Measurements from ENCODE around the gene C3orf18. TPM values are rescaled to one million over a fixed set of nuclear protein-coding genes. Genes with fewer than 3 reads are reported as not detected.

Gene C3orf18
- total and polyA plus RNA-seq, 2 experiments from 2014 or later: 2.4 to 7.7 TPM

DNA sequence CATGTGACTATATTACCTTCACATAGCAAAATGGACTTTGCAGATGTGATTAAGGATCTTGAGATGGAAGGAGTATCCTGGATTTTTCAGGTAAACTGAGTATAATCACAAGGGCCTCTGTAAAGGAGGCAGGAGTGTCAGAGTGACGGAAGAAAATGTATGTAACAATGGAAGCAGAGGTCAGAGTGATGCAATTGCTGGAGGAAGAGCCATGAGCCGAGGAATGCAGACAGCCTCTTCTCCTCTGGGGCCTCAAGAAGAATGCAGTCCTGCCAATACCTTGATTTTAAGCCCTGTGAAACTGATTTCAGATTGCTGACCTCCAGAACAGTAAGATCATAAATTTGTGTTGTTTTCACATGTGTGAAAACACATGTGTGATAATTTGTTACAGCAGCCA, 16.8 kb upstream of the C3orf18 start:
- H3K27me3 Mint-ChIP-seq (ENCODE audit: insufficient read depth, low read depth, poor library complexity): no peaks in the 10 kb centered on the region
- no peaks in the 10 kb centered on the region; the same call in 1 of the 2 replicates for H4K20me1 ChIP-seq (replicated peaks; ENCODE audit: insufficient read depth)
- no peaks in the 10 kb centered on the region for H3K4me1 ChIP-seq (ENCODE audit: insufficient read depth)
- no peak overlapping the region; the same call in 2 of the 3 replicates for H3K4me3 Mint-ChIP-seq
- no peak overlapping the region for H3K4me3 ChIP-seq
- peaks cover 6% of the 10 kb centered on the region for H3K4me1 Mint-ChIP-seq
- TF ChIP-seq, protein P1, sequence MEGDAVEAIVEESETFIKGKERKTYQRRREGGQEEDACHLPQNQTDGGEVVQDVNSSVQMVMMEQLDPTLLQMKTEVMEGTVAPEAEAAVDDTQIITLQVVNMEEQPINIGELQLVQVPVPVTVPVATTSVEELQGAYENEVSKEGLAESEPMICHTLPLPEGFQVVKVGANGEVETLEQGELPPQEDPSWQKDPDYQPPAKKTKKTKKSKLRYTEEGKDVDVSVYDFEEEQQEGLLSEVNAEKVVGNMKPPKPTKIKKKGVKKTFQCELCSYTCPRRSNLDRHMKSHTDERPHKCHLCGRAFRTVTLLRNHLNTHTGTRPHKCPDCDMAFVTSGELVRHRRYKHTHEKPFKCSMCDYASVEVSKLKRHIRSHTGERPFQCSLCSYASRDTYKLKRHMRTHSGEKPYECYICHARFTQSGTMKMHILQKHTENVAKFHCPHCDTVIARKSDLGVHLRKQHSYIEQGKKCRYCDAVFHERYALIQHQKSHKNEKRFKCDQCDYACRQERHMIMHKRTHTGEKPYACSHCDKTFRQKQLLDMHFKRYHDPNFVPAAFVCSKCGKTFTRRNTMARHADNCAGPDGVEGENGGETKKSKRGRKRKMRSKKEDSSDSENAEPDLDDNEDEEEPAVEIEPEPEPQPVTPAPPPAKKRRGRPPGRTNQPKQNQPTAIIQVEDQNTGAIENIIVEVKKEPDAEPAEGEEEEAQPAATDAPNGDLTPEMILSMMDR (conservative IDR thresholded peaks at IDR 0.05; ENCODE audit: low read depth in 2 of 2): no peak
- TF ChIP-seq CREB1 (CRISPR knock-in tag; IDR thresholded peaks at IDR 0.05; ENCODE audit: low read depth): no peak
- no peak for TF ChIP-seq STAT1 (IDR thresholded peaks at IDR 0.05; ENCODE audit: unreplicated experiment)
- TF ChIP-seq ZNF114 (CRISPR knock-in tag; IDR thresholded peaks at IDR 0.05): no peak
- TF ChIP-seq NANOG (IDR thresholded peaks at IDR 0.05; ENCODE audit: borderline replicate concordance): no peak
- H2AFZ ChIP-seq: no peak overlapping the region
- no peaks in the 10 kb centered on the region for H3K36me3 ChIP-seq (ENCODE audit: insufficient read depth)
- H3K27me3 ChIP-seq (ENCODE audit: insufficient read depth): no peaks in the 10 kb centered on the region
- DNase-seq (ENCODE audit: low spot score) (peak; percentile 25), ATAC-seq (no peak; the same call in 2 of the 3 replicates)
- H3K9me3 Mint-ChIP-seq: no peaks in the 10 kb centered on the region
- no peak overlapping the region for H3K27ac Mint-ChIP-seq
- peaks cover 3% of the 10 kb centered on the region; the same call in 2 of the 3 replicates for H3K36me3 Mint-ChIP-seq (ENCODE audit: low read depth)
- no peak overlapping the region for H3K4me2 ChIP-seq
- no peaks in the 10 kb centered on the region for H3K79me2 ChIP-seq (replicated peaks; ENCODE audit: insufficient read depth)
- H3K27ac ChIP-seq (ENCODE audit: low read depth): peak overlapping the region; percentile 63; the same call in 1 of the 2 replicates
- H3K9me2 ChIP-seq (ENCODE audit: insufficient read depth): no peaks in the 10 kb centered on the region
- no peaks in the 10 kb centered on the region for H3F3A ChIP-seq (replicated peaks; ENCODE audit: low read depth)

GRCh38 chr3:50583897-50584296, 16.4 kb upstream of the C3orf18 start:
- DNase-seq (ENCODE audit: low spot score) (no peak), ATAC-seq (no peak)
- Histone ChIP-seq H3K36me3 (ENCODE audit: insufficient read depth) (no peaks in the 10 kb centered on the region), H3F3A (replicated peaks; ENCODE audit: low read depth) (no peaks in the 10 kb centered on the region), H3K9me2 (ENCODE audit: insufficient read depth) (no peaks in the 10 kb centered on the region), H2AFZ (no peak overlapping the region), H3K27me3 (ENCODE audit: insufficient read depth) (no peaks in the 10 kb centered on the region), H3K4me2 (no peak overlapping the region), H3K79me2 (replicated peaks; ENCODE audit: insufficient read depth) (no peaks in the 10 kb centered on the region), H4K20me1 (replicated peaks; ENCODE audit: insufficient read depth) (no peaks in the 10 kb centered on the region; the same call in 1 of the 2 replicates), H3K4me3 (no peak overlapping the region), H3K4me1 (ENCODE audit: insufficient read depth) (no peaks in the 10 kb centered on the region), H3K27ac (ENCODE audit: low read depth) (peak overlapping the region; percentile 63; the same call in 1 of the 2 replicates)
- no peak overlapping the region for H3K4me3 Mint-ChIP-seq
- H3K4me1 Mint-ChIP-seq: peaks cover 6% of the 10 kb centered on the region
- no peaks in the 10 kb centered on the region for H3K27me3 Mint-ChIP-seq (ENCODE audit: insufficient read depth, low read depth, poor library complexity)
- no peak overlapping the region for H3K27ac Mint-ChIP-seq
- peaks cover 3% of the 10 kb centered on the region; the same call in 2 of the 3 replicates for H3K36me3 Mint-ChIP-seq (ENCODE audit: low read depth)
- H3K9me3 Mint-ChIP-seq: no peaks in the 10 kb centered on the region
- no peak for TF ChIP-seq ZNF114 (CRISPR knock-in tag; IDR thresholded peaks at IDR 0.05)
- TF ChIP-seq JUNB (IDR thresholded peaks at IDR 0.05; ENCODE audit: unreplicated experiment): no peak
- TF ChIP-seq, protein P1 (conservative IDR thresholded peaks at IDR 0.05; ENCODE audit: low read depth in 2 of 2): no peak
- TF ChIP-seq ZNF462 (CRISPR knock-in tag; IDR thresholded peaks at IDR 0.05): no peak
- TF ChIP-seq, protein P2, sequence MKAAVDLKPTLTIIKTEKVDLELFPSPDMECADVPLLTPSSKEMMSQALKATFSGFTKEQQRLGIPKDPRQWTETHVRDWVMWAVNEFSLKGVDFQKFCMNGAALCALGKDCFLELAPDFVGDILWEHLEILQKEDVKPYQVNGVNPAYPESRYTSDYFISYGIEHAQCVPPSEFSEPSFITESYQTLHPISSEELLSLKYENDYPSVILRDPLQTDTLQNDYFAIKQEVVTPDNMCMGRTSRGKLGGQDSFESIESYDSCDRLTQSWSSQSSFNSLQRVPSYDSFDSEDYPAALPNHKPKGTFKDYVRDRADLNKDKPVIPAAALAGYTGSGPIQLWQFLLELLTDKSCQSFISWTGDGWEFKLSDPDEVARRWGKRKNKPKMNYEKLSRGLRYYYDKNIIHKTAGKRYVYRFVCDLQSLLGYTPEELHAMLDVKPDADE (IDR thresholded peaks at IDR 0.05): no peak
- no peak for TF ChIP-seq CREB1 (CRISPR knock-in tag; IDR thresholded peaks at IDR 0.05; ENCODE audit: low read depth)
- TF ChIP-seq STAT1 (IDR thresholded peaks at IDR 0.05; ENCODE audit: unreplicated experiment): no peak

Data from GM23338 (cell line).